Measurements from ENCODE around the gene KIF1C.
A peak's percentile ranks its signal among the peaks of the same experiment; 100 is the strongest.

KIF1C gene

DNA sequence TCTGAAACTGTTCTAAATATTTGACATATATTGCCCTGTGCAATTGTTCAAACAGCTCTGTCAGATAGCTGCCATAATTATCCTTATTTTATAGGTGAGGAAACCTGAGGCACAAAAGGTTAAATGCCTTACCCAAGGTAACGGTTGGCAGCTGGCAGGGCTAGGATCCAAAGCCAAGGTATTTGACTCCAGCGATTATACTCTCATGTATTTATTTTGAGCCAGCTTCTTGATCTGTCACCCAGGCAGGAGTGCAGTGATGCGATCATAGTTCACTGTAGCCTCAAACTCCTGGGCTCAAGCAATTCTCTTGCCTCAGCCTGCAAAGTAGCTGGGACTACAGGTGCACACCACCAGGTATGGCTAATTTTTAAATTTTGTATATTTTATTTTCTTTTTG lies 39.6 kb upstream of the KIF1C start:
- H3K4me3 ChIP-seq (ENCODE audit: low read depth, low read length): no peak overlapping the region
- no peak overlapping the region for H3K9ac ChIP-seq (ENCODE audit: low read depth, low read length)
- no peaks in the 10 kb centered on the region for H3K9me3 ChIP-seq (ENCODE audit: control insufficient read depth, insufficient read depth, low read length)
- H3K27me3 ChIP-seq (ENCODE audit: control insufficient read depth, insufficient read depth, low read length): no peaks in the 10 kb centered on the region
- peaks cover 7% of the 10 kb centered on the region for H3K4me1 ChIP-seq (ENCODE audit: control insufficient read depth, insufficient read depth, low read length)
- peaks cover 10% of the 10 kb centered on the region for H3K36me3 ChIP-seq (ENCODE audit: control insufficient read depth, insufficient read depth, low read length)

DNA sequence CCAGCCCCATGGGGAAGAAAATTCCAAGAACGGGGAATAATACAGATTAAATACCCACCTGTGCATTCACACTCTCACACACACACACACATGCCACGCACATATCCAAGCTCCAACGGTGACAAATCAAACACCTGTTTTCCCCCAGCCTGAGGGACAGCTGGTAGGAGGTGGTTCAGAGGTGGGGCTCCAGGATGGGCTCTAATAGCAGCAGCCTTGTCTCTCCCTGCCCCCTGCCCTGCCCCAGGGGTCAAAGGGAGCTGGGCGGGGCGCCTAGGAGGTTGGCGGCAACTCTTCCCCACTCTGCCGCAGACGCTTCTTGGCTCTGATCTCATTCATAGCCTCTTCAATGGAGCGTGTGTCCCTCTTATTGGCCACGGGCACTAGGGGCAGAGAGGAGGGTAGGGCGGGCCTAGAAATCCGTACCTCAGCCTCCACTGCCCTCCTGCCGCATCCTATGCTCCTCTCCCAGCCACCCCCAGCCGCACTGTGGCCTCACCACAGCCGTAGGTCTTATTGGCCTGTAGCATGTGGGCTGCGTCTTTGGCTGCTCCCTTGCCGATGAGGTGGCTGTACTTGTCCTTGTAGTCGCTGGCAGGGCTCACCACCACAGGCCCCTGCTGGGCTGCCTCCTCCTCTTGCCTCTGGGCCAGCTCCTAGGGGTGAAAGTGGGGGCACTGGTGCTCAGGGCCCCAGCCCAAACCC lies 38.3 kb upstream of the KIF1C start:
- H3K4me3 ChIP-seq (ENCODE audit: low read depth, low read length): no peak overlapping the region
- no peaks in the 10 kb centered on the region for H3K27me3 ChIP-seq (ENCODE audit: control insufficient read depth, insufficient read depth, low read length)
- H3K36me3 ChIP-seq (ENCODE audit: control insufficient read depth, insufficient read depth, low read length): peaks cover 10% of the 10 kb centered on the region
- H3K9ac ChIP-seq (ENCODE audit: low read depth, low read length): peak overlapping the region; percentile 16
- H3K4me1 ChIP-seq (ENCODE audit: control insufficient read depth, insufficient read depth, low read length): peaks cover 7% of the 10 kb centered on the region
- no peaks in the 10 kb centered on the region for H3K9me3 ChIP-seq (ENCODE audit: control insufficient read depth, insufficient read depth, low read length)

DNA sequence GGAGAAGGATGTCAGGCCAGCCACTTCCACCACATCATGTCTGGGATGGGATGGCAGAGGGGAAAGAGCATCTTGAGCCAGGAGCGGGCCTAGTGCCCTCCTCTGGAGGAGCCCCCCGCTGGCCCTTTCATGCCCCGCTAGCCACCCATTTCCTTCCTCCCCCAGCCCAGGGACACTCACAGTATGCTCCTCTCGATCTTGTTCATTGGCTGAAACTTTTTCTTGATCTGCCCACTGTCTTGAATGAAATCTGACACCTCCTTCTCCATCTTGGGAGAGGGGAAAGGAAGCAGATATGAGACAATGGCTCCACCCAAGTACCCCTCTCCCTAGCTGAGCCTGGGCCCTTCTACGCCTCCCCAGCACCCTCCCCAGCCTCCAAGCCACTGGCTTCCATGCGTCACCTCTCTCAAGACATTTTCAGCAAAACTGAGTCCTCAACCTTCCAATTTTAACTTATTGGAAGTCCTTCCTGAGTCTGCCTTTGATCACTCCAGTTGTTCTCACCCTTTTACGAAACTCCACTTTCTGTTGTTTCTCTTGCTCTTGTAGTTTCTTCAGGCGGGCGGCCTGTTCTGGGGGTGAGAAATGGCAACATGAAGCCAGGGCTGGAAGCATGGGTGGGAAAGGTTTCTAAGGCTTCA lies 37.3 kb upstream of the KIF1C start:
- H3K9ac ChIP-seq (ENCODE audit: low read depth, low read length): peak overlapping the region; percentile 16
- H3K4me1 ChIP-seq (ENCODE audit: control insufficient read depth, insufficient read depth, low read length): peaks cover 7% of the 10 kb centered on the region
- H3K36me3 ChIP-seq (ENCODE audit: control insufficient read depth, insufficient read depth, low read length): peaks cover 10% of the 10 kb centered on the region
- no peaks in the 10 kb centered on the region for H3K27me3 ChIP-seq (ENCODE audit: control insufficient read depth, insufficient read depth, low read length)
- no peaks in the 10 kb centered on the region for H3K9me3 ChIP-seq (ENCODE audit: control insufficient read depth, insufficient read depth, low read length)
- H3K4me3 ChIP-seq (ENCODE audit: low read depth, low read length): no peak overlapping the region

DNA sequence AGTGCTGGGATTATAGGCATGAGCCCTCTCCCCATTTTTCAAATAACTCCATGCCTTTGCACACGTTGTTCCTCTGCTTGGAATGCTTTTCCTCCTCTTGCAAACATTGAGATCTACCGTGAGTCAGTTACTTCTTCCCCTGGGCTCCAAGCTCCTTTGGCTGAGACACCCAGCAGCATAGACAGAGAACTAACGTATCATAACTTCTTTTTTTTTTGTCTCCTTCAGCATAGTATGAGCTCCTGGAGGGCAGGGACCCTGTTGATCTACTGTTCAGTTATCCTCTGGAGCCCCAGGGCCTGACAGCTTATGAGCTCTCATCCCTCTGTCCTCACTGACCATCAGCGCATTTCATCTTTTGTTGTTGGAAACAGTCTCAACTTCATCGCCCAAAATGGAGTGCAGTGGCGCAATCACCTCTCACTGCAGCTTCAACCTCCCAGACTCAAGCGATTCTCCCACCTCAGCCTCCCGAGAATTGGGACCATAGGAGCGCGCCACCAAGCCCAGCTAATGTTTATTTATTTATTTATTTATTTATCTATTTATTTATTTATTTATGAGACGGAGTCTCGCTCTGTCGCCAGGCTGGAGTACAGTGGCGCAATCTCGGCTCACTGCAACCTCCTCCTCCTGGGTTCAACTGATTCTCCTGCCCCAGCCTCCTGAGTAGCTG lies 32.3 kb upstream of the KIF1C start:
- Histone ChIP-seq H3K27me3 (ENCODE audit: control insufficient read depth, insufficient read depth, low read length) (no peaks in the 10 kb centered on the region), H3K9ac (ENCODE audit: low read depth, low read length) (no peak overlapping the region), H3K4me3 (ENCODE audit: low read depth, low read length) (no peak overlapping the region)

DNA sequence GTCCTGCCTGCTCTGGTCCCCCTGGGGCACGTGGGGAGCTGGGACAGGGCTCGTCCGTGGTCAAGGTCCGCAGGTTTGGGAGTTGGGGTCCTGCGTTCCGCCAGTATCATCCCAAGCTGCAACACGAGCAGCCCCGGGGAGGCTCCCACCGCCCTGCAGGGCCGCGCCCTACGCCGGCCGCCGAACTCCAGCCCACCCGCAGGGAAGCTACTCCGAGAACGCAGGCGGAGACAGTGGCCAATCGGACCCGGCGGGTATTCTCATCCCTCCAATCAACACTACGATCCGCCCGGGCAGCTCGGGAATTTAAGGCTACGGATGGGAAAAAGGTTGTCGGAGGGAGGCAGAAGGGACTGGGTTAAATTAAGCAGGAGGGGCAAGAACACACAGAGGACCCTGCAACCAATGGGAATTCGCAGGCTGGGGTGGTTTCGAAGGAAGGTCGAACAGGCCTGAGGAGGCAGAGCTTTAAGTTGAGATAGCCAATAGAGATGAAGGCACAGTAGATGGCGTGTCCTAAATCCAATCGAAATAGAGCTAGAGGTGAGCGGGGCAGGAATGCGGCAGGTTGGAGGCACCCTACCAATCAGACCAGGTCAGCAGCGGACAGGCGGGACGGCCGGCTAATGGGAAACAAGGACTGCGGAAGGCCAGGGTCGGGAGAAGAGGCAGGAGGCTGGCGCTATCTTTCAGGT lies 30.8 kb upstream of the KIF1C start:
- Histone ChIP-seq H3K4me1 (ENCODE audit: control insufficient read depth, insufficient read depth, low read length) (peaks cover 8% of the 10 kb centered on the region), H3K27me3 (ENCODE audit: control insufficient read depth, insufficient read depth, low read length) (no peaks in the 10 kb centered on the region), H3K36me3 (ENCODE audit: control insufficient read depth, insufficient read depth, low read length) (peaks cover 8% of the 10 kb centered on the region), H3K9me3 (ENCODE audit: control insufficient read depth, insufficient read depth, low read length) (no peaks in the 10 kb centered on the region), H3K4me3 (ENCODE audit: low read depth, low read length) (peak overlapping the region; percentile 97), H3K9ac (ENCODE audit: low read depth, low read length) (peak overlapping the region; percentile 90)

More for the DNA sequence above, 32.3 kb upstream of the KIF1C start:
- H3K4me1 ChIP-seq (ENCODE audit: control insufficient read depth, insufficient read depth, low read length): peaks cover 10% of the 10 kb centered on the region
- H3K36me3 ChIP-seq (ENCODE audit: control insufficient read depth, insufficient read depth, low read length): peaks cover 8% of the 10 kb centered on the region
- no peaks in the 10 kb centered on the region for H3K9me3 ChIP-seq (ENCODE audit: control insufficient read depth, insufficient read depth, low read length)

DNA sequence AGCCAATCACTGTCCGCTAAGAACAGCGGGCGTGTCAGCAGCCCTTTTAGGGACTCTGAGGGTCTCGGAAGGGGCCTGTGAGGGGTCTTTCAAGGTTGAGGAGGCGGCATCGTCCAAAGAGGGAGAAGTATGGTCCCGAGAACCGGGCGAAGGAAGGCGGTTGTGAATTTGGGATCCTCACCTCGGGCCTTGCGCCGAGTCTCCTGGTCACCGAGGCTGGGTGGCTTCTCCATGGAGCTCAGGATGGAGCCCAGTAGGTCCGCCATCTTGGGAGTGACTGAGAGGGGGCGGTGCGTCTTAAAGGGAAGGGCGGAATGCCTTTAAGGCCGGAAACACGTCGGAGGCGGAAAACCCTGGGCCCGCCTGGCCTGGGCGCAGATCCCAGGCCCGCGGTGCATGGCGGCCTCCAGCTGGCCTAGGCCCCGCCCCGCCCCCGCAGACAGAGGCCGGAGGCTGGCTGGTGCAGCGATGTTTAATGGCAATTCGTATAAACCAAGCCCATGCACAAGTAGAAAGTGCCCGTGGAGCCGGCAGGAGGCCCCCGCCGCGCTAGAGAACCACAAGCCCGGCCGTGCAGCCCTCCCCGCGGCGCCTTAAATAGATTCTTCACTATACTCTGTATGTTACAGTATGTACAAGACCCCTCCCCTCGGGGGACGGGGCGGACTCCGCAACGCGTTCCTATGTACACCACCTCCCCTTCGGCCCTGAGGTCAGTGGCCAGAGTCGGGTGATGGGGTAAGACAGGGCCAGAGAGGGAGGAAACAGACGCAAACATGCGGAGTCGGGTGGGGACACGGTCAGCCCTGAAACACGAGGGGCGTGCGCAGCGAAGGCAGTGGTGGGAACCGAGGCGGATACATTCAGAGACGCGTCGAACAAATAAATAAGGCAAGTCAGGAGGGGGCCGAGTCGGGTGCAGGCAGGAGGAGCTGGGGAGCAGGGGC lies 29.9 kb upstream of the KIF1C start, which contains the start of gene SPAG7:
Gene SPAG7 (minus strand): TSS at position 279 of the 947 bp plus-strand sequence. CDS start 13 bp downstream, at position 266.
- Histone ChIP-seq H3K9ac (ENCODE audit: low read depth, low read length) (peak within 1 kb of the TSS; percentile 90), H3K27me3 (ENCODE audit: control insufficient read depth, insufficient read depth, low read length) (no peaks in the 10 kb centered on the region), H3K4me1 (ENCODE audit: control insufficient read depth, insufficient read depth, low read length) (peaks cover 8% of the 10 kb centered on the region), H3K9me3 (ENCODE audit: control insufficient read depth, insufficient read depth, low read length) (no peaks in the 10 kb centered on the region), H3K36me3 (ENCODE audit: control insufficient read depth, insufficient read depth, low read length) (peaks cover 12% of the 10 kb centered on the region), H3K4me3 (ENCODE audit: low read depth, low read length) (peak within 1 kb of the TSS; percentile 97)

DNA sequence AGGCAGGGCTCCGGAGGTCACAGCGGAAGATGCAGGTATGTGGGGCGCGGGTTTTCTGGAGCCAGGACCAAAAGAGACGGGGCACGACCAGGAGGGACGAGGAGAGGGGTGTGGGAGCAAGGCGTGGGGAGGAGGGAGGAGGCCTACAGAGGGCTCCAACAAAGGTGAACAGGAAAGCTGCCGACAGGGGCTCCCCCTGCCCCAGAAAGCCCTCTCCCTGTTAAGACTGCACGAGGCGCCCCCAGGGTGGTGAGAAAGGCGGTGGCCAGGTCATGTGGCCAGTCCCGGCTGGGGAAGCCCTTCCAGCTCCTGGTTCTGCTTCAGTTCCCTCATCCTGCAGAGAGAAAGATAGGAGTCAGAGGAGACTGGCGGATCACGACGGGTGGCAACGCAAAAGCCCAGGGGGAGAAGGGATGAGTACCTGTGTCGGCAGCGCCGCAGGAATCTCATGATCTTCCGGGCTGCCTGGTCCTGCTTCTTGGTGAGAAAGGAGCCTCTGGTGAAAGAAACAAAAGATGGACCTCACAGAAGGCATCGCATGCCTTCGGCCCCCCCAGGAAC lies 29.2 kb upstream of the KIF1C start:
- H3K4me3 ChIP-seq (ENCODE audit: low read depth, low read length): peak overlapping the region; percentile 97
- no peaks in the 10 kb centered on the region for H3K27me3 ChIP-seq (ENCODE audit: control insufficient read depth, insufficient read depth, low read length)
- H3K4me1 ChIP-seq (ENCODE audit: control insufficient read depth, insufficient read depth, low read length): peaks cover 8% of the 10 kb centered on the region
- H3K36me3 ChIP-seq (ENCODE audit: control insufficient read depth, insufficient read depth, low read length): peaks cover 14% of the 10 kb centered on the region
- no peaks in the 10 kb centered on the region for H3K9me3 ChIP-seq (ENCODE audit: control insufficient read depth, insufficient read depth, low read length)
- peak overlapping the region; percentile 81 for H3K9ac ChIP-seq (ENCODE audit: low read depth, low read length)

DNA sequence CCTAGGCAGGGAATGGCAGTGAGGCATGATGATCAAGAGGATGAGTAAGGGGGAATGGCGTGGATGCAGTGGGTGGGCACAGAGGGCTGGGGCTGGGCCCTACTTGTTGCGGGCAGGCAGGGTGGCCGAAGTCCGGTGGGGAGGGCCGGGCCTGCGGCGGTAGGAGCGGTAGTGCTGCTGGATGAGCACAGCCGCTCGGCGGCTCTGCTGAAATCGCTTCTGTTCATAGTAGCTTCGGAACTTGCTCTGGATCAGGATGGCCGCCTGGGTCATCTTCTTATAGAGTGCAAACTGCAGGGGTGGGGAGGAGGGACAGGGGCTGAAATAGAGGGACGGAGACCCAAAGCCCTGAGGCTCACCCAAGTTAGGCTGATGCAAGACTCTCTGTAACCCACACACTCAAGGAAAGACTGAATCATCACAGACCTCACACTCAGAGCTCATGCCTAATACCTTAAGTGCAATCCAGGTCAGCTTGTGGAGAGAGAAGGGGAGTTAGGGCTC lies 28.7 kb upstream of the KIF1C start:
- Histone ChIP-seq H3K4me3 (ENCODE audit: low read depth, low read length) (peak overlapping the region; percentile 97), H3K4me1 (ENCODE audit: control insufficient read depth, insufficient read depth, low read length) (peaks cover 8% of the 10 kb centered on the region), H3K9me3 (ENCODE audit: control insufficient read depth, insufficient read depth, low read length) (no peaks in the 10 kb centered on the region), H3K9ac (ENCODE audit: low read depth, low read length) (peak overlapping the region; percentile 81), H3K36me3 (ENCODE audit: control insufficient read depth, insufficient read depth, low read length) (peaks cover 14% of the 10 kb centered on the region), H3K27me3 (ENCODE audit: control insufficient read depth, insufficient read depth, low read length) (peaks cover 1% of the 10 kb centered on the region)

DNA sequence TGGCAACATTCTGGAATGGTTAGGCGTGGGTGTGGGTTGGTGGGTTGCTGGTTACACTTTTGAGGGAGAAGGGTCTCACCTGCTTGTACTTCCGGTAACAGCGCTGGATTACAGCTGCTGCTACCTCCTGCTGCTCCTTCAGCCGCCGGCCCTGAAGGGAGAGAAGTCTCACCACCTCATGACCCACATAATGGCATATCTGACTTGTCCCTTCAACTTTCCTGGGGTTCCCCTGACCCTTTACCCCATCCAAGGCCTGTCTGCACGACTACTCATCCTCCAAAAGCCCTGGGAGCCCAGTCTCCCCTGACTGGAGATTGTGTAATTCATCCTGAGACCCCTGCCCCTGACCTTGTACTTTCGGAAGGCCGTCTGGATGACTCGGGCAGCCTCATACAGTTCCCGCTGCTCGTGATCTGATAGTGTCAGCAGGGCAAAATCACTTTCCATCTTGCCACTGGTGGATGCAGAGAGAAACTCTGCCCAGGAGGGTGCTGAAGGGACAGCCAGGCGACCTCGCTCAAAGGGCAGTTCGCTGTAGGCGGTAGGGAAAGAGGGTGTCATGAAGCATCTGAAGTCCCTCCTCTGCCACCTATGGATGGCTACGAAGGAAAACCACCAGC lies 28.1 kb upstream of the KIF1C start:
- peaks cover 8% of the 10 kb centered on the region for H3K4me1 ChIP-seq (ENCODE audit: control insufficient read depth, insufficient read depth, low read length)
- peak overlapping the region; percentile 97 for H3K4me3 ChIP-seq (ENCODE audit: low read depth, low read length)
- peak overlapping the region; percentile 81 for H3K9ac ChIP-seq (ENCODE audit: low read depth, low read length)
- H3K9me3 ChIP-seq (ENCODE audit: control insufficient read depth, insufficient read depth, low read length): no peaks in the 10 kb centered on the region
- peaks cover 14% of the 10 kb centered on the region for H3K36me3 ChIP-seq (ENCODE audit: control insufficient read depth, insufficient read depth, low read length)
- H3K27me3 ChIP-seq (ENCODE audit: control insufficient read depth, insufficient read depth, low read length): peaks cover 6% of the 10 kb centered on the region

DNA sequence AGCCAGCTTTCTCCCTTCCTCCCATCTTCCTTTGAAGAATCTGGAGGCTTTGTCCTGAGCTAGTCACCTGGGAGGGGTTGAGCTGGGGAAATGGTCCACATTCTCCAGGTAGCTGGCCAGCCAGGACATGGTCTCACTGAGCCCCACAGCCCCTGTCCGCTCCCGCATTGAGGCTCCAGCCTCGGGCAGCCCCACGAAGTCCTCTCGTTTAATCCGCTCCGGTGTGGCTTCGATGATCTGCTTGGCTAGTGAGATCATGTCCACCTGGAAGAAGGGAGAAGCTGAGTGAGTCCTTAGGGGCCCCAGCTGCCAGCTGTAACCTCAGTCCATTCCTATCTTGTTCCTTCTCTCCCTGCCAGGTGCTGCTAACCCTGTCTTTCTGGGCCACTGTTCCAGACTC lies 27.5 kb upstream of the KIF1C start:
- Histone ChIP-seq H3K4me1 (ENCODE audit: control insufficient read depth, insufficient read depth, low read length) (peaks cover 8% of the 10 kb centered on the region), H3K4me3 (ENCODE audit: low read depth, low read length) (no peak overlapping the region), H3K36me3 (ENCODE audit: control insufficient read depth, insufficient read depth, low read length) (peaks cover 14% of the 10 kb centered on the region), H3K9me3 (ENCODE audit: control insufficient read depth, insufficient read depth, low read length) (no peaks in the 10 kb centered on the region), H3K27me3 (ENCODE audit: control insufficient read depth, insufficient read depth, low read length) (peaks cover 6% of the 10 kb centered on the region), H3K9ac (ENCODE audit: low read depth, low read length) (no peak overlapping the region)

Data from iPS-15b (cell line).